GM18951 (cell line): Measurements from ENCODE around the gene SMAD9.

Experiments
- POLR2A ChIP-seq: IDR thresholded peaks from 4 replicates; pipeline ENCODE4 v1.6.1; 2011; ENCODE audit warnings: mild to moderate bottlenecking; ENCODE audit not compliant: insufficient read length, insufficient read depth; ENCODE audit errors: extremely low read depth
- in situ Hi-C: fragments of 300-500 bp; cut with MboI; formaldehyde crosslinking; loops from one replicate; pipeline ENCODE4 v1.12.0; 2022; ENCODE audit warnings: low sequenced_read_pairs, mixed read lengths, inconsistent platforms; ENCODE audit not compliant: unreplicated experiment

SMAD9 gene

GRCh38 chr13:36839281-36839680 is 80.8 kb downstream of the SMAD9 start:
- in situ Hi-C loops: no loop called here
- no peak for TF ChIP-seq POLR2A

GRCh38 chr13:36837354-36838092 is 82.5 kb downstream of the SMAD9 start:
- in situ Hi-C loops: no loop called here

GRCh38 chr13:36834299-36834698 is 85.7 kb downstream of the SMAD9 start:
- no peak for TF ChIP-seq POLR2A
- in situ Hi-C loops: no loop called here

More at GRCh38 chr13:36837354-36838092, 82.5 kb downstream of the SMAD9 start:
- no peak for TF ChIP-seq POLR2A

- no peak for TF ChIP-seq POLR2A
- in situ Hi-C loops: no loop called here
These were observed 88.7 kb downstream of the SMAD9 start for GRCh38 chr13:36831291-36831690.

- in situ Hi-C loops: no loop called here
- no peak for TF ChIP-seq POLR2A
These were observed 90.3 kb downstream of the SMAD9 start for GRCh38 chr13:36829753-36830152.

GRCh38 chr13:36822785-36823184 is 97.3 kb downstream of the SMAD9 start:
- in situ Hi-C loops: no loop called here
- TF ChIP-seq POLR2A: no peak

- in situ Hi-C loops: no loop called here
- TF ChIP-seq POLR2A: no peak
These were observed 99.8 kb downstream of the SMAD9 start for GRCh38 chr13:36820222-36820621.

GRCh38 chr13:36819739-36820090 is 100.3 kb downstream of the SMAD9 start:
- in situ Hi-C loops: no loop called here
- no peak for TF ChIP-seq POLR2A

- in situ Hi-C loops: no loop called here
- TF ChIP-seq POLR2A: peak; percentile 84
These were observed 101.0 kb downstream of the SMAD9 start, which contains the start of gene RFXAP for GRCh38 chr13:36818804-36819738. Gene RFXAP, plus strand, starts transcription at chr13:36819222. Its CDS starts 136 bp downstream, at chr13:36819358.

- in situ Hi-C loops: no loop called here
- TF ChIP-seq POLR2A: no peak
These were observed 101.8 kb downstream of the SMAD9 start for GRCh38 chr13:36817996-36818803.

- no peak for TF ChIP-seq POLR2A
- in situ Hi-C loops: no loop called here
These were observed 105.0 kb downstream of the SMAD9 start for GRCh38 chr13:36815062-36815461.

- in situ Hi-C loops: no loop called here
- TF ChIP-seq POLR2A: no peak
These were observed 105.6 kb downstream of the SMAD9 start for GRCh38 chr13:36814465-36814864.

GRCh38 chr13:36813225-36813624 is 106.8 kb downstream of the SMAD9 start:
- TF ChIP-seq POLR2A: no peak
- in situ Hi-C loops: no loop called here
